GM19099 (cell line): ENCODE data around the gene ORM2.

Source experiments
- POLR2A ChIP-seq: IDR thresholded peaks from 3 replicates; pipeline ENCODE4 v1.6.1; 2011; ENCODE audit warnings: low read depth; ENCODE audit not compliant: insufficient read length; ENCODE audit errors: extremely low read depth

Gene ORM2

DNA sequence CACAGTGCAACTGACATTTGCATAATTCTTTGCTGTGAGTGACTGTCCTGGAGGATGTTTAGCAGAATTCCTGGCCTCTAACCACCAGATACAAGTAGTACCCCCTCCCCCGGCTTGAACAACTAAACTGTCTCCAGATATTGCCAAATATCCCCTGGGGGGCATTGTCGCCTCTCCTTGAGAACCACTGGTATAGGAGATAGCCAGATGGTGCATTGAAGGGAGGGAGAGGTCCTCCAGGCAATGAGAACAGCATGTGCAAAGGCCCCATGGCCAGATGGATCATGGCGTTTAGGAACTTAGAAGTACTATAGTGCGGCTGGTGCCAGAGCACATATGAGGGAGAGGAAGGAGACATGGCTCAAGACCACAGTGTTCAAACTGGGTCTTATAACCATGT, 25.7 kb upstream of the ORM2 start:
- no peak for TF ChIP-seq POLR2A

DNA sequence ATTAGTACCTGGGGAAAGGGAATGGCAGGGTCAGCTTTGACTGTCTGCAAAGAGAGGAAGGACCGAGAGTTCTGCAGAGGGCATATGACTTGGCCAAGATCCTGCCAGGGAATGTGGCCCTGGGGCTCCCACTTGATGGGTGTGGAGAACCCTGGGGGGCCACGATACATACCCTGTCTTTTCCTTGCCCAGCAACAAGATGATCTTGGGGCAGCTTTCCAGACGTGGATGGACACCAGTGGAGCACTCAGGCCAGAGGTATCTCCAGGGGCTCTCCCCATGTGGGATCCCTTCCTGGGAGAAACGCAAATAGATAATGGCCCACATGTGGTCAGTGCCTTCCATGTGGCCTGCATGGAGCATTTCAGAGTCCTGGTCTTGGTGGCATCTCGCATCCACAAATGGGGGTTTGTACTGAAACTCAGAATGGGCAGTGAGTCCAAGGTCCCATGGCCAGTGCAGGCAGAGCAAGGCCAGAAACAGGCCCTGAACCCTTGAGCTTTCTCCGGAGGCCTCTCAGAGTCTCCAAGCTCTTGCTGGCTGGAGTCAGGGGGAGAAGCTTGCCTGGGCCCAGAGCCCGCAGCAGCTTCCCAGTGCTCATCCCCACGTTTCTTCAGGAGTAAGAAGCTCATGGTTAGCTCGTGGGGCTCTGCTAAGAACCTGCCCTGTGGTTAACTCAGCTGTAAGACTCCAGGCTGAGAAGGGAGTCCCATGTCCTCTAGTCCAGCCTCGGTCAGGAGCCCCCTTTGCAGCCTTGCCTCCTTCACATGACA, 25.1 kb upstream of the ORM2 start:
- TF ChIP-seq POLR2A = no peak

DNA sequence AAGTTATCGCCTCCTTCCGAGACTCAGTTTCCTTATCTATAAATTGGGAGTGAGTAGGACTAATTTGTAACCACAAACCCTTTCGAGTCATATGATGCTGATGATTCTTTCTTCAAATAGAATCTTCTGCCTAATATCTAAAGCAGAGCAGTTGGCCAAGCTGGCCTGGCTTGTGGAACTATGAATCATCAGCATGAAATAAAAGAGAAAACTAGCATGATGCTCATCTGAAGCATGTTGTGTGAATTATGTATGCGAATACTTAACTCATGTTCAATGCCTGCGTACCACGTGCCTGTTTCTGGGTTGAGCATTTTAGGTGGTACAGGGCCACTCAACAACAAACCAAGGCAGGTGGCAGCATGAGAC, 21.8 kb upstream of the ORM2 start:
- TF ChIP-seq POLR2A = no peak

DNA sequence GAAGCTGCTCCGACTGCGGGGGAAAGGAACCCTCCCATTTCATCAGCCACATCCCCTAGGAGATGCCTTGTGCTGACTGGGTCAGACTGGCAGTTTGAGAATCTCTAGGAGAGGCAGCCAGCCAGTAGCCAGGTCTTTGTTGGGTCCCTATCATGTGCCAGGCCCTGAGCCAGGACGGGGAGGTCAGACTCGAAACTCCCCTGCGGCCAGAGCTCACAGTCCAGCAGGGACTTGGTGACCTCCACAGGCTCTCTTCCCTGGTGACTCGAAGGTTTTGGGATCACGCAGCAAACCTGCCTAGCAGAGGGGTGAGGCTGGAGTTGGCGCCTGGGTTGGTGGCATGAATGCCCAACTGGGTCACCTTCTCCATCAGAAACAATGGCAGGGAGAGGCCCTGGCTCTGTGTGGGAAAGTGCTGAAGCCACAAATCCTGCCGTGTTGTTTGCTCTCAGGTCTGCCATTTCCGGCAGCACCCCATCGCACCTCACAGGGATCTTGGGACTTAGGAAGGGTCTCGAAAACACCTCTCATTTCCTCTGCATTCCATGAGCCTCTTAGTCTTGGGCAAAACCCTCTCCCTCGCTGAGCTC, 21.2 kb upstream of the ORM2 start:
- TF ChIP-seq POLR2A = no peak

DNA sequence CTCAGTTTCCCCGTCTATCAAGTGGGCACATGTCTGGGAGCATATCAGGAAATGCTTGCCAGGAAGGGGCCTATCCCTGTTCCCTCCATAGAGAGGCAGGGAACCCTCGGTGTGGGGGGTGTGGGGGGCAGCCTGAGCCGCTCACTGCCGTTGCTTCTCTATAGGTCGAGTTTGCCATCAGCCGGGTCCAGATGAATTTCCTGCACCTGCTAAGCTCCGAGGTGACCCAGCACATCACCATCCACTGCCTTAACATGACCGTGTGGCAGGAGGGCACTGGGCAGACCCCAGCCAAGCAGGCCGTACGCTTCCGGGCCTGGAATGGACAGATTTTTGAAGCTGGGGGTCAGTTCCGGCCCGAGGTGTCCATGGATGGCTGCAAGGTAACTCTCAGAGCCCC, 20.6 kb upstream of the ORM2 start:
- no peak for TF ChIP-seq POLR2A

DNA sequence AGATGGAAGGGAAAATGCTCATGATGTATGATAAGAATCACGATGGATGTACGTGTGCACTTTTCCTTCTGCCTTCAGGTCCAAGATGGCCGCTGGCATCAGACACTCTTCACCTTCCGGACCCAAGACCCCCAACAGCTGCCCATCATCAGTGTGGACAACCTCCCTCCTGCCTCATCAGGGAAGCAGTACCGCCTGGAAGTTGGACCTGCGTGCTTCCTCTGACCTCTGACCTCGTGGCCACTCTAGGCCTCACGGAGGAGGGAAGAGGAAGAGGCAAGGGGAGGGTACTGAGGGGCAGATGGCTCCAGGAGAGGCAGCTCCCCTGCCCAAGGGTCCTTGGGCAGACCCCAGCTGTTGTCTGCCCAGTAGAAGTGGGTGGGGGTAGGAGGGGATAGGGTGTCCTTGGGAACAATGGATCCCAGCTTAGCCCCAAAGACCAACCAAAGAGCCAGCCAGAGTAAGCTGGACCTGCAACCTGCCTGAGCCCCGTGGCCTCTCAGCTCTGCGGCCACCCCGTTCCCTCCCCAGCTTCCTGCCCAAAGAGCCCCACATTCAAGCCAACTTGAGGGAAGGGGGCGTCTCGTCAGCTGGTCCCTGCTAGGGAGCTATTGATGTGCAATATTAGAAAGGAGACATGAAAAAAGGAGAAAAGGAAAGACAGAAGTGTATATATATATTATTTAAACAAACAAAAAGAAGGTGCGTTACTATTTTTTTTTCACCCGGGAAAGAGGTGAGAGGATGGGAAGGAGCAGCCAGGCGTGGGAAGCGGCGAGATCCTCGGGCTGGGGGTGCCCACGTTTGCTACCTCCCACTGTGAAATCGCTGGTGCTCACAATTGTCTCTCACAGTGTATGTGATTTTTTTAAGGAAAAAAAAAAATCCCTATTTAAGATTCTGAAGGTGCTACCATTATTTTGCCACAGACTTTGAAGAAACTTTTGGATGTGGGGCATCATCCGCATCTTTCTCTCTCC, 18.9 kb upstream of the ORM2 start:
- no peak for TF ChIP-seq POLR2A

DNA sequence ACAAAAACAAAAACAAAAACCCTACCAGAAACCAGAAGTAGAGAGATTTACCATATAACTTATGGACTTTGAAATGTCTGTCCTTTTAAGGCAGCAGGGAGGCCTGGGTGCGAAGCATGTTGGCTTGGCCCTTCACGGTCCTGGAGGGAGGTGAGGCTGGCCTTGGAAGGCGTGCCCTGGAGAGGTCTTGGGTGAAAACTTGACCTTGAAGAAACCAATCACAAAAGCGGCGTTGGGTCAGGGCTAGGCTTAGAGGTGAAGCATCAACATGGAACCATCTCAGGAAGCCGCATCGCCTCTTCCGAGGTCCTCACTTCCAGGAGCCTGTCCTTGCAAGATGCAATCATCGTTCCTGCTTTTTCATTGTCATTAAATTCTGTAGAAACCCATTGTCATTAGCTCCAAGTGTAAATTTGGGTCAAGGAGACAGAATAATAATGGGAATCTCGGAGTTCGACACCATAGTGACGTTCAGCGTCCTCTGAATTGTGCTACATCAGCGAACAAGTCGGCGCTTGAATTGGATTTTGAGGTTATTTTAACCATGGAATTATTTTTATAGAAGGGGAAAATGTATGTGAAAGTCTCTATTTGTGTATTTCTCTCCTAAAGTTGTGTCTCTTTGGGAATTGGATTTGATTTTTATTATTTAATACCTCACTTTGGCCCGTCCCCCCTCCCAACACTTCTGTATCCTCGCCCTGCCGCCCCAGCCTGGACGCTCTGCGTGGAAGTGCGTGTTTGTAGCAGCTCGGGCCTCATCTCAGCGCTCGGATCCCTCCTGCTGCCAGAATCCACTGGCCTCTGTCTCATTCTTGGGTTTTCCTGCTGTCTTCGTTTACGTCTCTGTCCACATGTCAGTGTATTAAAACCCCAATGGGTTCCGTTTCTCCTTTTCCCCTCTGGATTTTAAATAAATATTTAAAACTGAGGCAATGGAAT, 17.8 kb upstream of the ORM2 start:
- no peak for TF ChIP-seq POLR2A

DNA sequence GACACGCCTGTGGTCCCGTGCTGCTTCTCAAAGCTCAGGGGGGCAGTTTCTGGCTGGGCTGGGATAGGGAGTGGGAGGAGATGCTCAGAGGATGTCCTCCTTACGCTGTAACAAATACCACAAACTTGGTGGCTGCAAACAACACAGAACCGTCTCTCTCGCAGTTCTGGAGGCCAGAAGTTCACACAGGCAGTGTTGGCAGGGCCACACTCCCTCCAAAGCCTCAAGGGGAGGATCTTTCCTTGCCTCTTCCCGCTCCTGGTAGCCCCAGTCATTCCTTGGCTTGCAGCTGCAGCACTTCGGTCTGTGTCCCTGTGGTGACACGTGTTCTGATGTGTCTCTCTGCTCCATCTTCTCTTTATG, 17.2 kb upstream of the ORM2 start:
- no peak for TF ChIP-seq POLR2A

DNA sequence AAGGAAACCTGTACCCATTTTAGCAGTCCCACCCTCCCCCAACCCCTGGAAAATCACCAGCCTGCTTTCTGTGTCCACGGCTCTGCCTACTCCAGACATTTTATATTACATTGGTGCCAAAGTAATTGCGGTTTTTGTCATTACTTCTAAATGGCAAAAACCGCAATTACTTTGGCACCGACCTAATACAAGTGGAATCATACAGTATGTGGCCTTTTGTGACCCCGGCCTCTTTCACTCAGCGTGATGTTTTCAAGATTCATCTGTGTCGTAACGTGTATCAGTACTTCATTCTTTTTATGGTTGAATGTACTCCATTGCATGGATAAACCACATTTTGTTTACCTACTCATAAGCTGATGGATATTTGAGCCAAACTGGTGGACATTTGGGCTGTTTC, 16.5 kb upstream of the ORM2 start:
- no peak for TF ChIP-seq POLR2A

DNA sequence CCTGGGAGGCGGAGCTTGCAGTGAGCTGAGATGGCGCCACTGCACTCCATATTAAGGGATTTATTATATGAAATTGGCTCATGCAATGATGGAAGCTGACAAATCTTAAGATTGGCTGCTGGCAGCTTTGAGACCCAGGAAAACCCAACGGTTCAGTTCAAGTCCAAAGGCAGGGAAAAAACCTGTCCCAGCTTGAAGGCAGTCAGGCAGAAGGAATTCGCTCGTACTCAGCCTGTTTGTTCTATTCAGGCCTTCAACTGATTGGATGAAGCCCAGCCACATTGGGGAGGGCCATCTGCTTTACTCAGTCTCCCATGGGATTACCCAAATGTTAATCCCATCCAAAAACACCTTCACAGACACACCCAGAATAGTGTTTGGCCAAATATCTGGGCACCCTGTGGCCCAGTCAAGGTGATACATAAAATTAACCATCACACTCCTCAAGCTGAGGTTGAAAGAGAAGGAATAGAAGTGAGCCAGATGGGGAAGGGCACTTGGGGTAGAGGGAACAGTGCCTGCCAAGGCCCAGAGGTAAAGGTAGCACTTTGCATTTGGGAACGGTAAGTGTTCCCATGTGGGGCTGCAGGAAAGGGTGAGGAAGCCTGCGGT, 15.3 kb upstream of the ORM2 start:
- no peak for TF ChIP-seq POLR2A

DNA sequence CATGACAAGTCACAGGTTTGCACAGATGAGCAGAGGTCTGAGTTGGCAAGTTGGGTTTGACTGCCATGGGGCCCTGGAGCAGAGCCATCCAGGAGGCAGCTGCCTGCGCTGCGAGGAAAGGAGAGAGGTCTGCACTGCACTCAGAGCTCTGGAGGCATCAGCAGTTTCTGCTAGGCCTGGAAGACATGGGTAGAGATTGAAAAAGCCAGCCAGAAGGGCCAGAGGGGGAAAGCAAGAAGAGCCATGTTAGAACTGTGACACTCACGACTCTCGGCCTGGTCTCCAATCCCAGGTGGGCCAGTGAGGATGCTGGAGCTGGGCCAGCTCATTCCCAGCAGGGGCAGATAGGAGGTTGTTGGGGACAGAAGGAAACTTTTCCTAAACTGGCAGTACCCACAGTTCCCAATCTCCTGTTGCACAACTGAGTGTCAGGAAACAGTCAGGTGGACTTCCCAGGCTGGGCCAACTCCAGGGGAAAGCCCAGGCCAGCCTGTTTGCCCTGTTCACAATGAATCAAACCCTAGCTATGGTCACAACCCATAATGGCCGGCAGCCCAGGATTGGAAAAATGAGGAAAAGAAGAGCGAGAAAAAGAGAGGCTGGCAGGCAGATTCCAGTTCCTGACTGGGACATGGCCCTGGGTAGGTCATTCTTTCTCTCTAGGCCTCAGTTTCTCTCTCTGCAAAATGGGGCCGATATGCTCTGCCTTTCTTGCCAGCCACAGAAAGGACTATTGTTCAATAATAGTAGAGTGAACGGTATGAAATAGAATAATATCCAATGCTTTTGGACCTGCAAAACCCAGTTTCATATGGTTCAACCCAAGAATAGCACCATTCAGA, 14.6 kb upstream of the ORM2 start:
- TF ChIP-seq POLR2A = no peak

DNA sequence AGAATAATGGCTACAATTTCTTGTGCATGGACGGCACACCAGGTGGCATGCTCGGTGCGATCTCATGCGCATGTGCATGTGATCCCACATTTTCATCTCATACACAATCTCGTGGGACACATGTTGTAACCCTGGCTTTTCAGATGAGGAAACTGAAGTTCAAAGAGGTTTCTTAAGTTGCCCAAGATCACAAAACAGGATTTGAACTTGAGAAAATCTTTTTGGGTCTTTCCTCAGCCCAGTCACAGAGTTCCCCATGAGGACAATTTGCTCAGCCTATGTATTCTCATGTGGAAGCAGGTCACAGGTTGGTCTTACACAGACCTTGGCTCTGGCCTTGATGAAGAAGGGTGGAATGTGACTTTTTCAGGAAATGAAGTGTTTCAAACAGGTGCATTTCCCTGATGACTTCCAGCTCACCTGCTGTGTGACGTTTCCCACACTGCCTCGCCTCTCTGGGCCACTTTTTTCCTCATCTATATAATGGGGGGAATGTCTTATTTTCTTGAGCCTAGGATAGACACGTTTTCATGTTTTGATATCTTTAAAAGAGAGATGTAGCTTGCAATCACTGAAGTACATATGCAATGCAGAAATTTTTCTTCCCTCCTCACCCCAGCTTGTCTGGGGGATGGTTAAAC, 13.8 kb upstream of the ORM2 start:
- TF ChIP-seq POLR2A = no peak
